ENCODE results near the gene KCNIP1.
A peak's percentile ranks its signal among the peaks of the same experiment; 100 is the strongest.

KCNIP1 gene

DNA sequence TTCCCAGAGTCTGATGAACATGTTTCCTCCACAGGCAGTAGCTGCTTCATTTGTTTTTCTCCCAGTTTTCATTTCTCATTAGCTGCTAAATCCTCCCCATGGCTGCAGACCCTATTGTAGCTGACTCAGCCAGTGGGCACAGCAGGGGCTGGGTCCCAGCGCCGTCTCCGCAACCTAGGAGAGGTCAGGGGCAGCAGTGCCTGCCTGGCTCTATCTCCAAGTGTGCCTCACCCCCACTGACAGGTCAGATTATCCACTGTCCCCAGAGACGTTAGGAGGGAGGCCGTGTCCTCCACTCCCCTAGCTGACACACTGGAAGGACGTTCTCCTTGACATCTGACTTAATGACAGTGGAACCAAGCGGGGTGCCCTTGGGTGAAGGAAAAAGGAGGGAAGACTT lies 31.1 kb downstream of the KCNIP1 start:
- no peaks in the 10 kb centered on the region for H3K36me3 ChIP-seq (replicated peaks in 1 of 2; ENCODE audit: control insufficient read depth in 2 of 2, insufficient read depth in 2 of 2, low read length in 2 of 2)
- no peak overlapping the region for H2BK120ac ChIP-seq (ENCODE audit: low read depth, low read length)
- no peaks in the 10 kb centered on the region for H3K79me1 ChIP-seq (ENCODE audit: low read depth, low read length)
- H2AK5ac ChIP-seq (ENCODE audit: low read depth, low read length): no peak overlapping the region
- H4K8ac ChIP-seq (ENCODE audit: low read depth, low read length): no peak overlapping the region
- no peak overlapping the region for H3K27ac ChIP-seq (replicated peaks; ENCODE audit: low read length)
- H3K27me3 ChIP-seq (ENCODE audit: control insufficient read depth in 3 of 3, insufficient read depth in 3 of 3, low read depth in 1 of 3, low read length in 3 of 3): no peaks in the 10 kb centered on the region
- no peak overlapping the region for H4K91ac ChIP-seq (ENCODE audit: low read depth, low read length, poor library complexity)
- no peak overlapping the region for H3K23ac ChIP-seq (ENCODE audit: low read depth, low read length, poor library complexity)
- H3K9ac ChIP-seq (ENCODE audit: low read depth, low read length, poor library complexity): no peak overlapping the region
- no CpG with 5 or more reads among the region's 7 CpGs for WGBS, 2 donors (ENCODE audit: extremely low coverage in 2 of 2, insufficient read length in 2 of 2, insufficient replicate concordance in 1 of 2)
- H3K4me3 ChIP-seq (ENCODE audit: low read length in 2 of 2): no peak overlapping the region
- no peak overlapping the region for H2BK12ac ChIP-seq (ENCODE audit: low read length)
- H3K18ac ChIP-seq (ENCODE audit: low read length): peak overlapping the region; percentile 25
- no peak overlapping the region for H3K14ac ChIP-seq (ENCODE audit: low read length)
- peaks cover 0 to 16% of the 10 kb centered on the region in 2 donors for H3K4me1 ChIP-seq (ENCODE audit: control insufficient read depth in 2 of 2, insufficient read depth in 1 of 2, low read depth in 1 of 2, low read length in 2 of 2)
- no peak overlapping the region for H3K4me2 ChIP-seq (ENCODE audit: insufficient read depth, low read length, poor library complexity, severe bottlenecking)
- H3K4ac ChIP-seq (ENCODE audit: low read length): no peak overlapping the region
- no peak overlapping the region for H2AFZ ChIP-seq (ENCODE audit: low read length)
- no peak overlapping the region for H2BK5ac ChIP-seq (ENCODE audit: low read length)
- no peak for DNase-seq (ENCODE audit: low spot score)
- no peak overlapping the region for H2BK15ac ChIP-seq (ENCODE audit: low read length)
- no peaks in the 10 kb centered on the region for H3K9me3 ChIP-seq (replicated peaks in 1 of 2; ENCODE audit: control insufficient read depth in 2 of 2, insufficient read depth in 1 of 2, low read depth in 1 of 2, low read length in 2 of 2)

GRCh38 chr5:170536525-170536924 lies 32.7 kb downstream of the KCNIP1 start:
- no peaks in the 10 kb centered on the region for H3K79me1 ChIP-seq (ENCODE audit: low read depth, low read length)
- no peak overlapping the region for H3K14ac ChIP-seq (ENCODE audit: low read length)
- H2BK120ac ChIP-seq (ENCODE audit: low read depth, low read length): no peak overlapping the region
- no CpG with 5 or more reads among the region's 4 CpGs for WGBS, 2 donors (ENCODE audit: extremely low coverage in 2 of 2, insufficient read length in 2 of 2, insufficient replicate concordance in 1 of 2)
- no peak overlapping the region for H3K27ac ChIP-seq (replicated peaks; ENCODE audit: low read length)
- H3K23ac ChIP-seq (ENCODE audit: low read depth, low read length, poor library complexity): no peak overlapping the region
- H3K4me1 ChIP-seq (ENCODE audit: control insufficient read depth in 2 of 2, insufficient read depth in 1 of 2, low read depth in 1 of 2, low read length in 2 of 2): peaks cover 0 to 16% of the 10 kb centered on the region in 2 donors
- no peaks in the 10 kb centered on the region for H3K36me3 ChIP-seq (replicated peaks in 1 of 2; ENCODE audit: control insufficient read depth in 2 of 2, insufficient read depth in 2 of 2, low read length in 2 of 2)
- no peak overlapping the region for H2BK15ac ChIP-seq (ENCODE audit: low read length)
- DNase-seq (ENCODE audit: low spot score): no peak
- no peak overlapping the region for H3K4ac ChIP-seq (ENCODE audit: low read length)
- H4K8ac ChIP-seq (ENCODE audit: low read depth, low read length): no peak overlapping the region
- no peak overlapping the region for H3K4me3 ChIP-seq (ENCODE audit: low read length in 2 of 2)
- H4K91ac ChIP-seq (ENCODE audit: low read depth, low read length, poor library complexity): no peak overlapping the region
- no peaks in the 10 kb centered on the region for H3K9me3 ChIP-seq (replicated peaks in 1 of 2; ENCODE audit: control insufficient read depth in 2 of 2, insufficient read depth in 1 of 2, low read depth in 1 of 2, low read length in 2 of 2)
- H3K9ac ChIP-seq (ENCODE audit: low read depth, low read length, poor library complexity): no peak overlapping the region
- no peak overlapping the region for H2BK5ac ChIP-seq (ENCODE audit: low read length)
- H2AK5ac ChIP-seq (ENCODE audit: low read depth, low read length): no peak overlapping the region
- H2AFZ ChIP-seq (ENCODE audit: low read length): no peak overlapping the region
- H2BK12ac ChIP-seq (ENCODE audit: low read length): no peak overlapping the region
- H3K18ac ChIP-seq (ENCODE audit: low read length): no peak overlapping the region
- no peak overlapping the region for H3K4me2 ChIP-seq (ENCODE audit: insufficient read depth, low read length, poor library complexity, severe bottlenecking)
- H3K27me3 ChIP-seq (ENCODE audit: control insufficient read depth in 3 of 3, insufficient read depth in 3 of 3, low read depth in 1 of 3, low read length in 3 of 3): no peaks in the 10 kb centered on the region

GRCh38 chr5:170537451-170538095 lies 33.8 kb downstream of the KCNIP1 start:
- H3K4me3 ChIP-seq (ENCODE audit: low read length in 2 of 2): no peak overlapping the region
- peaks cover 0 to 12% of the 10 kb centered on the region in 2 donors for H3K4me1 ChIP-seq (ENCODE audit: control insufficient read depth in 2 of 2, insufficient read depth in 1 of 2, low read depth in 1 of 2, low read length in 2 of 2)
- H2BK120ac ChIP-seq (ENCODE audit: low read depth, low read length): no peak overlapping the region
- H4K91ac ChIP-seq (ENCODE audit: low read depth, low read length, poor library complexity): no peak overlapping the region
- no peaks in the 10 kb centered on the region for H3K36me3 ChIP-seq (replicated peaks in 1 of 2; ENCODE audit: control insufficient read depth in 2 of 2, insufficient read depth in 2 of 2, low read length in 2 of 2)
- no peak overlapping the region for H2BK12ac ChIP-seq (ENCODE audit: low read length)
- no peaks in the 10 kb centered on the region for H3K79me1 ChIP-seq (ENCODE audit: low read depth, low read length)
- no peak overlapping the region for H2AK5ac ChIP-seq (ENCODE audit: low read depth, low read length)
- no peak overlapping the region for H3K23ac ChIP-seq (ENCODE audit: low read depth, low read length, poor library complexity)
- H4K8ac ChIP-seq (ENCODE audit: low read depth, low read length): no peak overlapping the region
- no peak overlapping the region for H3K9ac ChIP-seq (ENCODE audit: low read depth, low read length, poor library complexity)
- H3K4me2 ChIP-seq (ENCODE audit: insufficient read depth, low read length, poor library complexity, severe bottlenecking): no peak overlapping the region
- H3K27ac ChIP-seq (replicated peaks; ENCODE audit: low read length): no peak overlapping the region
- H2AFZ ChIP-seq (ENCODE audit: low read length): no peak overlapping the region
- DNase-seq (ENCODE audit: low spot score): no peak
- H2BK5ac ChIP-seq (ENCODE audit: low read length): no peak overlapping the region
- no peak overlapping the region for H3K18ac ChIP-seq (ENCODE audit: low read length)
- H2BK15ac ChIP-seq (ENCODE audit: low read length): no peak overlapping the region
- H3K4ac ChIP-seq (ENCODE audit: low read length): no peak overlapping the region
- H3K27me3 ChIP-seq (ENCODE audit: control insufficient read depth in 3 of 3, insufficient read depth in 3 of 3, low read depth in 1 of 3, low read length in 3 of 3): no peaks in the 10 kb centered on the region
- no peak overlapping the region for H3K14ac ChIP-seq (ENCODE audit: low read length)
- WGBS, 2 donors (ENCODE audit: extremely low coverage in 2 of 2, insufficient read length in 2 of 2, insufficient replicate concordance in 1 of 2): no CpG with 5 or more reads among the region's 8 CpGs
- no peaks in the 10 kb centered on the region for H3K9me3 ChIP-seq (replicated peaks in 1 of 2; ENCODE audit: control insufficient read depth in 2 of 2, insufficient read depth in 1 of 2, low read depth in 1 of 2, low read length in 2 of 2)

- Histone ChIP-seq H2BK120ac (ENCODE audit: low read depth, low read length) (no peak overlapping the region), H3K18ac (ENCODE audit: low read length) (no peak overlapping the region), H4K91ac (ENCODE audit: low read depth, low read length, poor library complexity) (no peak overlapping the region), H3K4me2 (ENCODE audit: insufficient read depth, low read length, poor library complexity, severe bottlenecking) (no peak overlapping the region), H3K27ac (replicated peaks; ENCODE audit: low read length) (no peak overlapping the region), H2AK5ac (ENCODE audit: low read depth, low read length) (no peak overlapping the region), H2BK5ac (ENCODE audit: low read length) (no peak overlapping the region), H3K23ac (ENCODE audit: low read depth, low read length, poor library complexity) (no peak overlapping the region), H3K9me3 (replicated peaks in 1 of 2; ENCODE audit: control insufficient read depth in 2 of 2, insufficient read depth in 1 of 2, low read depth in 1 of 2, low read length in 2 of 2) (no peaks in the 10 kb centered on the region), H3K36me3 (replicated peaks in 1 of 2; ENCODE audit: control insufficient read depth in 2 of 2, insufficient read depth in 2 of 2, low read length in 2 of 2) (no peaks in the 10 kb centered on the region), H2BK15ac (ENCODE audit: low read length) (no peak overlapping the region), H4K8ac (ENCODE audit: low read depth, low read length) (no peak overlapping the region), H2AFZ (ENCODE audit: low read length) (no peak overlapping the region), H3K4me1 (ENCODE audit: control insufficient read depth in 2 of 2, insufficient read depth in 1 of 2, low read depth in 1 of 2, low read length in 2 of 2) (peaks cover 0 to 11% of the 10 kb centered on the region in 2 donors), H2BK12ac (ENCODE audit: low read length) (no peak overlapping the region), H3K9ac (ENCODE audit: low read depth, low read length, poor library complexity) (no peak overlapping the region), H3K27me3 (ENCODE audit: control insufficient read depth in 3 of 3, insufficient read depth in 3 of 3, low read depth in 1 of 3, low read length in 3 of 3) (no peaks in the 10 kb centered on the region), H3K14ac (ENCODE audit: low read length) (no peak overlapping the region), H3K4me3 (ENCODE audit: low read length in 2 of 2) (no peak overlapping the region), H3K4ac (ENCODE audit: low read length) (no peak overlapping the region), H3K79me1 (ENCODE audit: low read depth, low read length) (no peaks in the 10 kb centered on the region)
- DNase-seq (ENCODE audit: low spot score): no peak
- WGBS, 2 donors (ENCODE audit: extremely low coverage in 2 of 2, insufficient read length in 2 of 2, insufficient replicate concordance in 1 of 2): no CpG with 5 or more reads among the region's 3 CpGs
These were observed 34.3 kb downstream of the KCNIP1 start for GRCh38 chr5:170538096-170538465.

Data from neuronal stem cell (in vitro differentiated cells).